ENCODE measurements around the gene RARRES2. TPM values are rescaled to one million over a fixed set of nuclear protein-coding genes. Genes with fewer than 3 reads are reported as not detected.

RARRES2 gene
- total RNA-seq, 4 donors from 2014 or later, result 83.8 to 433 (median 299) TPM

GRCh38 chr7:150313367-150313809 is 28.0 kb downstream of the RARRES2 start:
- no peak for TF ChIP-seq CTCF (IDR thresholded peaks at IDR 0.05; ENCODE audit: low read depth)

DNA sequence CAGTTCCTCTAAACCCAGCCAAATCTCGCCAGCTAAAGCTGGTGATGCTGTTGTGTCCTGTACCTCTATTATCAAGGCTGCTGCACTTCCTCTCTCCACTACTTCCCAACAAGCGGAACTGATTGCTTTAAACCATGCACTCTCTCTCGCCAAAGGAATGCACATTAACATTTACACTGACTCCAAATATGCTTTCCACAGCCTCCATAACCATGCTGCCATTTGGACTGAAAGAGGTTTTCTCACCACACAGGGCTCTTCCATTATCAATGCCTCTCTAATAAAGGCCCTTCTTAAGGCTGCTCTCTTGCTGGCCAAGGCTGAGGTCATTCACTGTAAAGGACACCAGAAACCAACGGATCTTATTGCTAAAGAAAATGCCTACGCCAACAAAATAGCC is 29.7 kb downstream of the RARRES2 start:
- no peak for TF ChIP-seq CTCF (IDR thresholded peaks at IDR 0.05; ENCODE audit: low read depth)

DNA sequence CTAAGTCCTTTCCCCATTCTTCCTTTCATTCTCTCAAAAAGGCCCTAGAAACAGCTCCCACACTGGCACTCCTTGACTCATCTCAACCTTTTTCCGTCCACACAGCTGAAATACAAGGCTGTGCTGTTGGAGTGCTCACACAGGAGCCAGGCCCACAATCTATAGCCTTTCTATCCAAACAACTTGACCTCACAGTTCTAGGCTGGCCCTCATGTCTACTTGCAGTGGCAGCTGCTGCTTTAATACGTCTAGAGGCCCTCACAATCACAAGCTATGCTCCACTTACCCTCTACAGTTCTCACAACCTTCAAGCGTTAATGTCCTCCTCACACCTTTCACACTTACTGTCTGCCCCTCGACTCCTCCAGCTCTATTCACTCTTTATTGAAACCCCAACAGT is 30.3 kb downstream of the RARRES2 start:
- TF ChIP-seq CTCF (IDR thresholded peaks at IDR 0.05; ENCODE audit: low read depth), result no peak

DNA sequence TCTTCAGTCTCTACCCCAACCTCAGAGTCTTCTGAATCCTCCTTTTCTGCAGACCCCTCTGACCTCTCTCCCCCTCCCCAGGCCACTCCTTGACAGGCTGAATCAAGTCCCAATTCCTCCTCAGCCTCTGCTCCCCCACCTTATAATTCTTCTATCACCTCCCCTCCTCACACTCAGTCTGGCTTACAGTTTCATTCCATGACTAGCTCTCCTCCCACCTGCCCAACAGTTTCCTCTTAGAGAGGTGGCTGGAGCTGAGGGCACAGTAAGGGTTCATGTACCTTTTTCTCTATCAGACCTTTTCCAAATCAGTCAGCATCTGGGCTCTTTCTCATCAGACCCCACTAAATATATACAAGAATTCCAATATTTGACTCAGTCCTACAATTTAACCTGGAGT is 32.9 kb downstream of the RARRES2 start:
- no peak for TF ChIP-seq CTCF (IDR thresholded peaks at IDR 0.05; ENCODE audit: low read depth)

DNA sequence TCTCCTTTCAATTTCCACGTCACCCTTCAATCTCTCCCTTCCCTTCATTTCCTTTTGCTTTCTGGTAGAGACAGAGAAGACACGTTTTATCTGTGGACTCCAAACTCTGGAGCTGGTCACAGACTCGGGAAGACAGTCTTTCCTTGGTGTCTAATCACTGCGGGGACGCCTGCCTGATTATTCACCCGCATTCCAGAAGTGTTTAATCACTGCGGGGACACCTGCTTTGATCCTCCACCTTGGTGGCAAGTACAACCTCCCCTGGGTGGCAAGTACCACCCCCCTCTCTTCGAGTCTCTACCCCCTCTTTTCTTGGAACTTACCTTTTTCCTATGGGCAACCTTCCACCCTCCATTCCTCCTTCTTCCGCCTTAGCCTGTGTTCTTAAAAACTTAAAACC is 33.5 kb downstream of the RARRES2 start:
- no peak for TF ChIP-seq CTCF (IDR thresholded peaks at IDR 0.05; ENCODE audit: low read depth)

DNA sequence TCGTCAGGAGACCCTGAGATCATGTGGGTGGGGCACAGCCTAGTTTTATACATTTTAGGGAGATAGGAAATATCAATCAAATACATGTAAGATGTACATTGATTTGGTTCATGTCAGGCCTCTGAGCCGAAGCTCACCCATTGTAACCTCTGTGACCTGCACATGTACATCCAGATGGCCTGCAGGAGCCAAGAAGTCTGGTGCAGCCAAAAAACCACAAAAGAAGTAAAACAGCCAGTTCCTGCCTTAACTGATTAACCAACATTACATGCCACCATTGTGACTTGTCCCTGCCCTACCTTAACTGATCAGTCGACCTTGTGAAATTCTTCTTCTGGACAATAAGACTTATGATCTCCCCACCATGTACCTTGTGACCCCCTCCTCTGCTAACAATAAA is 34.3 kb downstream of the RARRES2 start:
- TF ChIP-seq CTCF (IDR thresholded peaks at IDR 0.05; ENCODE audit: low read depth), result no peak

Other genes starting within 250 kb of the RARRES2 start
- 1 to 10 TPM; 1.6 to 8.4 (median 5.1) TPM for gene LRRC61, start 18.3 kb downstream of the RARRES2 start, total RNA-seq
- gene ACTR3C, start 18.1 kb downstream of the RARRES2 start, total RNA-seq, result 1 to 10 TPM in 1 of 4 donors, under 1 TPM in 3; 0.38 to 2.0 (median 0.58) TPM
- 10 to 100 TPM; 28.9 to 75.4 (median 31.8) TPM for gene REPIN1, start 27.2 kb upstream of the RARRES2 start, total RNA-seq
- gene ZNF775, start 37.7 kb upstream of the RARRES2 start, total RNA-seq, result 1 to 10 TPM in 3 of 4 donors, under 1 TPM in 1; 0.49 to 4.2 (median 1.9) TPM
- gene GIMAP8, start 109.0 kb upstream of the RARRES2 start, total RNA-seq, result 10 to 100 TPM in 3 of 4 donors, 1 to 10 TPM in 1; 9.9 to 29.0 (median 15.0) TPM
- 10 to 100 TPM; 13.6 to 39.4 (median 23.4) TPM for gene GIMAP7, start 173.2 kb upstream of the RARRES2 start, total RNA-seq
- gene GIMAP4, start 225.8 kb upstream of the RARRES2 start, total RNA-seq, result 10 to 100 TPM; 43.9 to 69.1 (median 54.8) TPM

All from subcutaneous adipose tissue (tissue), 4 donors.